ENCODE measurements around the gene C3orf22.

Gene C3orf22

GRCh38 chr3:126545544-126545943 lies 13.2 kb downstream of the C3orf22 start:
- no peaks in the 10 kb centered on the region for H3K9me3 ChIP-seq (ENCODE audit: control insufficient read depth, insufficient read depth, low read depth, low read length)
- H3K4me1 ChIP-seq (ENCODE audit: control insufficient read depth, insufficient read depth, low read length) = no peaks in the 10 kb centered on the region
- POLR2A ChIA-PET = no interaction called here
- no peak overlapping the region for H3K4me3 ChIP-seq (ENCODE audit: low read depth, low read length)
- no peak for TF ChIP-seq ZNF48 (tag by site-specific recombination; IDR thresholded peaks at IDR 0.05)
- no peak for TF ChIP-seq ZNF138 (tag by site-specific recombination; IDR thresholded peaks at IDR 0.05; ENCODE audit: borderline replicate concordance)
- TF ChIP-seq ZNF354C (tag by site-specific recombination; IDR thresholded peaks at IDR 0.05; ENCODE audit: borderline replicate concordance, low read depth) = no peak
- TF ChIP-seq ZFP37 (tag by site-specific recombination; IDR thresholded peaks at IDR 0.05) = no peak
- no peak for TF ChIP-seq ZNF214 (tag by site-specific recombination; IDR thresholded peaks at IDR 0.05; ENCODE audit: borderline replicate concordance)
- TF ChIP-seq RBAK (tag by site-specific recombination; IDR thresholded peaks at IDR 0.05) = no peak
- TF ChIP-seq, protein P1, sequence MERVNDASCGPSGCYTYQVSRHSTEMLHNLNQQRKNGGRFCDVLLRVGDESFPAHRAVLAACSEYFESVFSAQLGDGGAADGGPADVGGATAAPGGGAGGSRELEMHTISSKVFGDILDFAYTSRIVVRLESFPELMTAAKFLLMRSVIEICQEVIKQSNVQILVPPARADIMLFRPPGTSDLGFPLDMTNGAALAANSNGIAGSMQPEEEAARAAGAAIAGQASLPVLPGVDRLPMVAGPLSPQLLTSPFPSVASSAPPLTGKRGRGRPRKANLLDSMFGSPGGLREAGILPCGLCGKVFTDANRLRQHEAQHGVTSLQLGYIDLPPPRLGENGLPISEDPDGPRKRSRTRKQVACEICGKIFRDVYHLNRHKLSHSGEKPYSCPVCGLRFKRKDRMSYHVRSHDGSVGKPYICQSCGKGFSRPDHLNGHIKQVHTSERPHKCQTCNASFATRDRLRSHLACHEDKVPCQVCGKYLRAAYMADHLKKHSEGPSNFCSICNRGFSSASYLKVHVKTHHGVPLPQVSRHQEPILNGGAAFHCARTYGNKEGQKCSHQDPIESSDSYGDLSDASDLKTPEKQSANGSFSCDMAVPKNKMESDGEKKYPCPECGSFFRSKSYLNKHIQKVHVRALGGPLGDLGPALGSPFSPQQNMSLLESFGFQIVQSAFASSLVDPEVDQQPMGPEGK (tag by site-specific recombination; IDR thresholded peaks at IDR 0.05) = no peak
- no peak for TF ChIP-seq YY1 (tag by site-specific recombination; IDR thresholded peaks at IDR 0.05)
- no peak for TF ChIP-seq CTCF (tag by site-specific recombination; IDR thresholded peaks at IDR 0.05)
- no peak for TF ChIP-seq ZNF341 (tag by site-specific recombination; IDR thresholded peaks at IDR 0.05; ENCODE audit: low read depth)
- TF ChIP-seq GLIS2 (tag by site-specific recombination; IDR thresholded peaks at IDR 0.05) = no peak
- TF ChIP-seq, protein P2, sequence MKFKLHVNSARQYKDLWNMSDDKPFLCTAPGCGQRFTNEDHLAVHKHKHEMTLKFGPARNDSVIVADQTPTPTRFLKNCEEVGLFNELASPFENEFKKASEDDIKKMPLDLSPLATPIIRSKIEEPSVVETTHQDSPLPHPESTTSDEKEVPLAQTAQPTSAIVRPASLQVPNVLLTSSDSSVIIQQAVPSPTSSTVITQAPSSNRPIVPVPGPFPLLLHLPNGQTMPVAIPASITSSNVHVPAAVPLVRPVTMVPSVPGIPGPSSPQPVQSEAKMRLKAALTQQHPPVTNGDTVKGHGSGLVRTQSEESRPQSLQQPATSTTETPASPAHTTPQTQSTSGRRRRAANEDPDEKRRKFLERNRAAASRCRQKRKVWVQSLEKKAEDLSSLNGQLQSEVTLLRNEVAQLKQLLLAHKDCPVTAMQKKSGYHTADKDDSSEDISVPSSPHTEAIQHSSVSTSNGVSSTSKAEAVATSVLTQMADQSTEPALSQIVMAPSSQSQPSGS (tag by site-specific recombination; IDR thresholded peaks at IDR 0.05; ENCODE audit: low read depth) = no peak
- no peak overlapping the region for H3K27ac ChIP-seq (ENCODE audit: extremely low read depth, low read depth, low read length)
- H3K36me3 ChIP-seq (ENCODE audit: control insufficient read depth in 2 of 2, insufficient read depth in 1 of 2, low read length in 2 of 2) = no peaks in the 10 kb centered on the region
- CTCF ChIA-PET = no interaction called here

- POLR2A ChIA-PET = no interaction called here
- no peaks in the 10 kb centered on the region for H3K9me3 ChIP-seq (ENCODE audit: control insufficient read depth, insufficient read depth, low read depth, low read length)
- no peak overlapping the region for H3K27ac ChIP-seq (ENCODE audit: extremely low read depth, low read depth, low read length)
- no peak overlapping the region for H3K4me3 ChIP-seq (ENCODE audit: low read depth, low read length)
- H3K4me1 ChIP-seq (ENCODE audit: control insufficient read depth, insufficient read depth, low read length) = no peaks in the 10 kb centered on the region
- CTCF ChIA-PET = no interaction called here
- TF ChIP-seq PBX3 (CRISPR knock-in tag; IDR thresholded peaks at IDR 0.05) = no peak
- no peaks in the 10 kb centered on the region for H3K36me3 ChIP-seq (ENCODE audit: control insufficient read depth in 2 of 2, insufficient read depth in 1 of 2, low read length in 2 of 2)
These were observed 14.0 kb downstream of the C3orf22 start for GRCh38 chr3:126544596-126545281.

GRCh38 chr3:126543457-126544061 lies 15.2 kb downstream of the C3orf22 start:
- H3K4me1 ChIP-seq (ENCODE audit: control insufficient read depth, insufficient read depth, low read length) = no peaks in the 10 kb centered on the region
- no peaks in the 10 kb centered on the region for H3K36me3 ChIP-seq (ENCODE audit: control insufficient read depth in 2 of 2, insufficient read depth in 1 of 2, low read length in 2 of 2)
- CTCF ChIA-PET = no interaction called here
- POLR2A ChIA-PET = no interaction called here
- no peak overlapping the region for H3K27ac ChIP-seq (ENCODE audit: extremely low read depth, low read depth, low read length)
- no peak overlapping the region for H3K4me3 ChIP-seq (ENCODE audit: low read depth, low read length)
- no peaks in the 10 kb centered on the region for H3K9me3 ChIP-seq (ENCODE audit: control insufficient read depth, insufficient read depth, low read depth, low read length)
- no peak for TF ChIP-seq MYNN (tag by site-specific recombination; IDR thresholded peaks at IDR 0.05; ENCODE audit: borderline replicate concordance)
- no peak for TF ChIP-seq OSR2 (tag by site-specific recombination; IDR thresholded peaks at IDR 0.05)
- no peak for TF ChIP-seq ZNF514 (tag by site-specific recombination; IDR thresholded peaks at IDR 0.05)
- TF ChIP-seq, protein P3, sequence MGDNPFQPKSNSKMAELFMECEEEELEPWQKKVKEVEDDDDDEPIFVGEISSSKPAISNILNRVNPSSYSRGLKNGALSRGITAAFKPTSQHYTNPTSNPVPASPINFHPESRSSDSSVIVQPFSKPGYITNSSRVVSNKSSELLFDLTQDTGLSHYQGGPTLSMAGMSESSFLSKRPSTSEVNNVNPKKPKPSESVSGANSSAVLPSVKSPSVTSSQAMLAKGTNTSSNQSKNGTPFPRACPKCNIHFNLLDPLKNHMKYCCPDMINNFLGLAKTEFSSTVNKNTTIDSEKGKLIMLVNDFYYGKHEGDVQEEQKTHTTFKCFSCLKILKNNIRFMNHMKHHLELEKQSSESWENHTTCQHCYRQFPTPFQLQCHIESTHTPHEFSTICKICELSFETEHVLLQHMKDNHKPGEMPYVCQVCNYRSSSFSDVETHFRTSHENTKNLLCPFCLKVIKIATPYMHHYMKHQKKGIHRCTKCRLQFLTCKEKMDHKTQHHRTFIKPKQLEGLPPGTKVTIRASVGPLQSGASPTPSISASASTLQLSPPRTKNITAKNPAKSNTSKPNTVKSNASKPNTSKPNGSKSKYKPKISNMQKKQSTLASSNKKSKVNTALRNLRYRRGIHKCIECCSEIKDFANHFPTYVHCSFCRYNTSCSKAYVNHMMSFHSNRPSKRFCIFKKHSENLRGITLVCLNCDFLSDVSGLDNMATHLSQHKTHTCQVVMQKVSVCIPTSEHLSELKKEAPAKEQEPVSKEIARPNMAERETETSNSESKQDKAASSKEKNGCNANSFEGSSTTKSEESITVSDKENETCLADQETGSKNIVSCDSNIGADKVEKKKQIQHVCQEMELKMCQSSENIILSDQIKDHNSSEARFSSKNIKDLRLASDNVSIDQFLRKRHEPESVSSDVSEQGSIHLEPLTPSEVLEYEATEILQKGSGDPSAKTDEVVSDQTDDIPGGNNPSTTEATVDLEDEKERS (tag by site-specific recombination; IDR thresholded peaks at IDR 0.05) = no peak
- TF ChIP-seq ZNF133 (tag by site-specific recombination; IDR thresholded peaks at IDR 0.05) = no peak
- no peak for TF ChIP-seq ZNF571 (tag by site-specific recombination; IDR thresholded peaks at IDR 0.05)
- no peak for TF ChIP-seq ZNF266 (tag by site-specific recombination; IDR thresholded peaks at IDR 0.05; ENCODE audit: low read depth)
- TF ChIP-seq ZBTB21 (tag by site-specific recombination; IDR thresholded peaks at IDR 0.05) = no peak
- no peak for TF ChIP-seq ZNF510 (tag by site-specific recombination; IDR thresholded peaks at IDR 0.05; ENCODE audit: insufficient replicate concordance)
